NT2/D1 (cell line): ENCODE results near the gene NGDN.
A peak's percentile ranks its signal among the peaks of the same experiment; 100 is the strongest.

Experiments used
- DNase-seq: peaks from one replicate; pipeline ENCODE4 v3.0.0-alpha.2; 2011; ENCODE audit warnings: low read depth, low spot score
- H3K27me3 ChIP-seq: 2 replicates; pipeline ENCODE4 v1.6.0; 2011; ENCODE audit warnings: mild to moderate bottlenecking; ENCODE audit not compliant: insufficient read length, insufficient read depth
- H3K36me3 ChIP-seq: 2 replicates; pipeline ENCODE4 v1.6.1; 2011; ENCODE audit warnings: mild to moderate bottlenecking, low read length, mixed read lengths; ENCODE audit not compliant: insufficient read depth, insufficient read length
- H3K4me1 ChIP-seq: 2 replicates; pipeline ENCODE4 v1.5.1; 2011; ENCODE audit not compliant: insufficient read depth, insufficient read length
- H3K4me3 ChIP-seq: 2 replicates; pipeline ENCODE4 v1.5.1; 2011; ENCODE audit warnings: low read depth; ENCODE audit not compliant: insufficient read length
- H3K9ac ChIP-seq: 2 replicates; pipeline ENCODE4 v1.6.0; 2011; ENCODE audit warnings: low read depth; ENCODE audit not compliant: insufficient read length
- H3K9me3 ChIP-seq: 2 replicates; pipeline ENCODE4 v1.5.1; 2011; ENCODE audit warnings: mild to moderate bottlenecking, low read length; ENCODE audit not compliant: insufficient read depth
- SUZ12 ChIP-seq: IDR thresholded peaks from 2 replicates; pipeline ENCODE4 v1.6.1; 2011; ENCODE audit not compliant: insufficient read length, insufficient read depth; ENCODE audit errors: extremely low read depth
- YY1 ChIP-seq: IDR thresholded peaks from 2 replicates; pipeline ENCODE4 v1.6.1; 2011; ENCODE audit not compliant: insufficient read length, insufficient read depth
- ZNF274 ChIP-seq: IDR thresholded peaks from 2 replicates; pipeline ENCODE4 v1.6.1; 2011; ENCODE audit warnings: mild to moderate bottlenecking, low read depth, low read length

The NGDN gene

GRCh38 chr14:23468704-23469126, 788 bp upstream of the NGDN start:
- no peak for TF ChIP-seq ZNF274
- TF ChIP-seq SUZ12: no peak
- no peak for TF ChIP-seq YY1
- DNase-seq: no peak
- Histone ChIP-seq H3K36me3 (peaks cover 22% of the 10 kb centered on the region), H3K4me3 (peak overlapping the region; percentile 21), H3K9me3 (no peaks in the 10 kb centered on the region), H3K4me1 (no peaks in the 10 kb centered on the region), H3K27me3 (no peaks in the 10 kb centered on the region), H3K9ac (no peak overlapping the region)

DNA sequence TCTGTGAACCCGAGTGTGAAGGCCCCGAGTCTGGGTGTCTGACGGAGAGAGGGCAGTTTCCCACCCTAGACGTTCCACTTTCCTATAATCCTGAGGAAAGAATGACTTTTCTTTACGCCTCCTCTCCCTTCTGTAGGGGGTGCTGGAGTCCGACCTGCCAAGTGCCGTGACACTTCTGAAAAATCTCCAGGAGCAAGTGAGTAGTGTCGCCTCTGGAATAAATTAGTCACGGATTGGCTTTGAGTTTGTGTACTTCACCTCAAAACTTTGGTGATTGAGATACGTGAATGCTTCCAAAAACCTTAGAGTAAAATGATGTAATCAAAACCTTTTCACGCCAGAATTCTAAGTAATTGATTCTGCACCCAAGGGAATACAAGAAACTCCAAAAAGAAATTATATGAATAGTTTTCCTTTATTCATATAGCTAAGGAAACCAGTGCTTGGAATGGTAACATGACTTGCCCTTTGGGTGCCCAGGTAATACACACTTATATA, 452 bp downstream of the NGDN start:
- no peak for DNase-seq
- no peaks in the 10 kb centered on the region for H3K4me1 ChIP-seq
- peak overlapping the region; percentile 96 for H3K9ac ChIP-seq
- no peaks in the 10 kb centered on the region for H3K27me3 ChIP-seq
- no peaks in the 10 kb centered on the region for H3K9me3 ChIP-seq
- peaks cover 33% of the 10 kb centered on the region for H3K36me3 ChIP-seq
- TF ChIP-seq YY1: no peak
- TF ChIP-seq SUZ12: no peak
- TF ChIP-seq ZNF274: no peak
- H3K4me3 ChIP-seq: peak overlapping the region; percentile 90

GRCh38 chr14:23470947-23471346, 1.4 kb downstream of the NGDN start:
- H3K4me3 ChIP-seq: no peak overlapping the region
- H3K9me3 ChIP-seq: no peaks in the 10 kb centered on the region
- H3K4me1 ChIP-seq: no peaks in the 10 kb centered on the region
- no peak for DNase-seq
- H3K36me3 ChIP-seq: peaks cover 43% of the 10 kb centered on the region
- TF ChIP-seq ZNF274 (no peak), YY1 (no peak), SUZ12 (no peak)
- H3K9ac ChIP-seq: no peak overlapping the region
- no peaks in the 10 kb centered on the region for H3K27me3 ChIP-seq

DNA sequence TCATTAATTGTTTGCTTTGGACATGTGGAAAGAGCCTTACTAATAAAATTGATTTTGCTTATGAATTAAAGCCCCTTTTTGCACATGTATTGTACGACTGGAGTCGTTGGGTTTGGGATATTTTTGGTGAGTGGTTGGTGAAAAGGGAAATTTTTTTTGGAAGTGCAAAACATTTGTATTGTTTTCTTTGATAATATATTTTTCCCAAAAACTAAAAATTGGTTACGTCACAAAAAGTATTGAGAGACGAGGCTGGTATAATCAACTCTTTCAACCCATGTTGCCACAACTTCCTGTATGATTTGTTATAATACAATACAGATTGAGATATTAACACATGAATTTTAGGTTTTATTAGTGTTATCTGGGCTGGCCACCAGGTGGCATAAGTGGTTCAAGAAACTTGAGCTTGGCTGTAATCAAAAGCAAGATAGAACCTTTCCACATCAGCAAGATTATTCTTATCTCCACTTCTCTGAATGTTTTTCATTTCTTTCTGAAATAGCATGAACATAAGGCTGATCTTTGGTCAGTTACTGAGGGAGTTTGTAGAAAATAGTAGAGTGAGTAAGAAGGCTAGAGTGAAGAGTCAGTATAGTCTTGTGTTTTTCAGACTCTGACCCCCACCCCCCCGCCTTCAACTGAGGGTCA, 8.7 kb downstream of the NGDN start:
- peaks cover 57% of the 10 kb centered on the region for H3K36me3 ChIP-seq
- H3K4me1 ChIP-seq: peaks cover 2% of the 10 kb centered on the region
- DNase-seq: no peak
- TF ChIP-seq YY1 (no peak), SUZ12 (no peak), ZNF274 (no peak)
- H3K4me3 ChIP-seq: no peak overlapping the region
- H3K9me3 ChIP-seq: no peaks in the 10 kb centered on the region
- no peak overlapping the region for H3K9ac ChIP-seq
- no peaks in the 10 kb centered on the region for H3K27me3 ChIP-seq

- H3K27me3 ChIP-seq: no peaks in the 10 kb centered on the region
- no peak for DNase-seq
- no peak overlapping the region for H3K4me3 ChIP-seq
- H3K4me1 ChIP-seq: peaks cover 6% of the 10 kb centered on the region
- peaks cover 52% of the 10 kb centered on the region for H3K36me3 ChIP-seq
- H3K9me3 ChIP-seq: no peaks in the 10 kb centered on the region
- TF ChIP-seq ZNF274 (no peak), SUZ12 (no peak), YY1 (no peak)
- no peak overlapping the region for H3K9ac ChIP-seq
These were observed 12.0 kb downstream of the NGDN start for GRCh38 chr14:23481362-23481970.

DNA sequence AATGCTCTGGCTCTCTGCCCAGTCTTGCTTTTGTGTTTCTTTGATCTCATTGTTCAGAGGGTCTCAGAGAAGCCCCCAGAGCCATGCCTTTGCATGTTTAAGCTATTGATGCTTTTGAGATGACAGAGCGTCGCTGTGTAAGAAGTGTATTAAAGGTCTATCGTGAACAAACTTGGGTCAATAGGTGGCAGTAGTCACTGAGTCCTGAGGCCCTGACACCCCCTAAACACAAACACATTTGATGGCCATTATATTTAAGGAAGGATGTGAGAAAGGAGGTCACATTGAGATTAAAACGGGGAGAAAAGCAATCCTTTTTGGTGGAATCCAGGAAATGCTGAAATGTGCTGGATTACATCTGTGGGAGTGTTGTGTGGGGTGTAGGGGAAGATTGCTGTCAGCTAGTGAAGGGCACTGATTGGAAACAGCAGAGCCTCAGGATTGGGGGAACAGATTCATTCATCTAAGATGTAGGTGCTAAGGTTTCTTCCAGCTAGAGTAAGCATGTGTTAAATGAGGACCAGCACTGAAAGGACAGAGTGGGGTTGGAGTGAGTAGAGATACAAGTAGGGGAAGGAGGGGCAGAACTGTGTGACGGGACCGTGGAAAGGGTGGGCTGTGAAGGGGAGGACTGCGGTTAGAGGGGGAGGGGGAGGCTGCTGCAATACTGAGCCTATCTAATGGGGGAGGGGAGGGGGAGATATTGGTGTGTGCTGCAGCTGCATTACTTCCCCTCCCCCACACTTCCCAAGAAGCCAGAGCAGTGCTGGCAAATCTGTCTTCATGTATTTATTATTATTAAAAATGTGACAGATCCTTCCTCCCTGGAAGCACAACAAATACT, 12.7 kb downstream of the NGDN start:
- Histone ChIP-seq H3K9me3 (no peaks in the 10 kb centered on the region), H3K4me3 (no peak overlapping the region), H3K9ac (no peak overlapping the region), H3K27me3 (no peaks in the 10 kb centered on the region), H3K4me1 (peaks cover 6% of the 10 kb centered on the region), H3K36me3 (peaks cover 45% of the 10 kb centered on the region)
- TF ChIP-seq ZNF274 (no peak), SUZ12 (no peak), YY1 (no peak)
- DNase-seq: no peak

- peaks cover 39% of the 10 kb centered on the region for H3K36me3 ChIP-seq
- TF ChIP-seq YY1: no peak
- no peak for TF ChIP-seq SUZ12
- TF ChIP-seq ZNF274: no peak
These were observed 13.3 kb downstream of the NGDN start for GRCh38 chr14:23482823-23483148.

More at GRCh38 chr14:23482823-23483148, 13.3 kb downstream of the NGDN start:
- peaks cover 6% of the 10 kb centered on the region for H3K4me1 ChIP-seq
- H3K9ac ChIP-seq: no peak overlapping the region
- no peaks in the 10 kb centered on the region for H3K27me3 ChIP-seq
- H3K9me3 ChIP-seq: no peaks in the 10 kb centered on the region
- no peak overlapping the region for H3K4me3 ChIP-seq
- DNase-seq: no peak
